ENCODE results near the gene CLDN4.
"Not testable (repeated sequence)": the region's sequence is repeated elsewhere in the genome, so short reads cannot be mapped to it uniquely, and the experiment has no call there.

CLDN4 gene

GRCh38 chr7:73832806-73833205, 2.0 kb downstream of the CLDN4 start:
- H3K9me3 ChIP-seq (ENCODE audit: control insufficient read depth, insufficient read depth, low read length): no peaks in the 10 kb centered on the region
- no peaks in the 10 kb centered on the region for H3K79me2 ChIP-seq (ENCODE audit: control insufficient read depth, low read length)
- no peaks in the 10 kb centered on the region for H3K36me3 ChIP-seq (ENCODE audit: control insufficient read depth, low read length)
- H3K9me2 ChIP-seq (replicated peaks; ENCODE audit: control insufficient read depth, low read length): no peaks in the 10 kb centered on the region
- no peak overlapping the region for H3K4me3 ChIP-seq (ENCODE audit: low read length)
- H3K4me2 ChIP-seq (ENCODE audit: low read length): no peak overlapping the region
- TF ChIP-seq CTCF (IDR thresholded peaks at IDR 0.05; ENCODE audit: low read depth, low read length, poor library complexity, severe bottlenecking) (no peak), EZH2phosphoT487 (IDR thresholded peaks at IDR 0.05; ENCODE audit: borderline replicate concordance, low read length) (no peak)
- H3K27me3 ChIP-seq (ENCODE audit: control insufficient read depth, low read length): no peaks in the 10 kb centered on the region
- H3K27ac ChIP-seq (ENCODE audit: low read depth, low read length): no peak overlapping the region
- no peaks in the 10 kb centered on the region for H4K20me1 ChIP-seq (ENCODE audit: control insufficient read depth, insufficient read depth, low read depth, low read length)
- H3F3A ChIP-seq (ENCODE audit: control insufficient read depth, insufficient read depth): no peaks in the 10 kb centered on the region
- H3K4me1 ChIP-seq (ENCODE audit: control insufficient read depth, low read length): peaks cover 13% of the 10 kb centered on the region

DNA sequence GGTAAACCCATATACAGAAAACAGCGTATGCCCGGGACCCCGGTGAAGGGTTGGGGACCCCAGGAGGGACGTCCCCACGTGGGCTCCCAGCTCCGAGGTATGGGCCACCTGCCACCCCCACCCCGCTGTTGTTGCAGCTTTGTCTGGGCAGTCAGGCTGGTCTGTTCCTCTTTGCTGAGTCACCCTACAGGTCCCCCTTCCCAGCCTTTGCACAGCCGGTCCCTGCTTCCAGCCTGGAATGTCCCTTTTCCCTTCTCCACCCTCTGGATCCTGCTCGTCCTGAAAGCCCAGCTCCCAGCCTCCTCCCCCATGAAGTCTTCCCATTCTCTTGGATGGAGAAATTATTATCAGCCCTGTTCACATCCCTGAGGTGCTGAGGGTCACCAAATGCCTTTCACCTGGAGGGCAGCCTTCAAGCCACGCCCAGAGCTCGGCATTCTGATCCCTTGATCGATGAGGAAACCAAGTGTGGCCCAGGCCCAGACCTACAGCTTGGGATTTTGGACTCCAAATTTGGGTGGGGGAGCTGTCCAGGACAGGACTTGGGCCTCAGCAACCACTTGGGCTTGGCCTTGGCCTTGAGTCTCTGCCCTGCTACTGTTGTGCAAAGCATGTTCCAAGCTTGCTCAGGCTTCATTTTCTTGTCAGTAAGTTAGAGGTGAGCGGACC, 2.6 kb downstream of the CLDN4 start:
- Histone ChIP-seq H3K9me3 (ENCODE audit: control insufficient read depth, insufficient read depth, low read length) (no peaks in the 10 kb centered on the region), H3F3A (ENCODE audit: control insufficient read depth, insufficient read depth) (no peaks in the 10 kb centered on the region), H3K4me2 (ENCODE audit: low read length) (no peak overlapping the region), H3K27ac (ENCODE audit: low read depth, low read length) (no peak overlapping the region), H3K79me2 (ENCODE audit: control insufficient read depth, low read length) (no peaks in the 10 kb centered on the region), H3K4me3 (ENCODE audit: low read length) (no peak overlapping the region), H3K27me3 (ENCODE audit: control insufficient read depth, low read length) (no peaks in the 10 kb centered on the region), H3K36me3 (ENCODE audit: control insufficient read depth, low read length) (no peaks in the 10 kb centered on the region), H3K9me2 (replicated peaks; ENCODE audit: control insufficient read depth, low read length) (no peaks in the 10 kb centered on the region), H3K4me1 (ENCODE audit: control insufficient read depth, low read length) (peaks cover 8% of the 10 kb centered on the region), H4K20me1 (ENCODE audit: control insufficient read depth, insufficient read depth, low read depth, low read length) (no peaks in the 10 kb centered on the region)
- no peak for TF ChIP-seq CTCF (IDR thresholded peaks at IDR 0.05; ENCODE audit: low read depth, low read length, poor library complexity, severe bottlenecking)
- no peak for TF ChIP-seq EZH2phosphoT487 (IDR thresholded peaks at IDR 0.05; ENCODE audit: borderline replicate concordance, low read length)

DNA sequence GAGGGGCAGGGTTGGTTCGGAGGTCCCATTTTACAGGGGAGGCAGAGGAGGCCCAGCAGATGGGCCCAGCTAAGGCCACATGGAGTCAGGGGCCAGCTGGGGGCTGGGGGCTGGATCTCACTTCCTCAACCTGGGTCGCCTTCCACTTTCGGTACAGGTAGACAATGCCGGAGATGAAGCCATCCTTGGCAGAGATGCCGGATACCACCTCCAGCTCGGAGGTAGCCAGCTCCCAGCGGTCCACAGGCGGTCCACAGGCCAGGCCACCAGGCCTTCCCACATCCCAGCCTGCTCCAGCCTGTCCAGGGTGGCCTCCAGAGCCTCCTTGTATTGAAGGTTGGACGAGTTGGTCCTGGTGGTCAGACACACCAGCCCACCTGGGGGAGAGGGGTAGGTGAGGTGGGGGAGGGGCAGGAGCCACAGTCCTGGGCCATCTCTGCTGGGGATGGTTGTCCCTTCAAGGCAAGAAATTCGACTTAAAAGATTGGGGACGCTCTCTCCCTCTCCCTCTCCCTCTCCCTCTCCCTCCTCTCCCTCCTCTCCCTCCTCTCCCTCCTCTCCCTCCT, 3.9 kb downstream of the CLDN4 start:
- Histone ChIP-seq H3F3A (ENCODE audit: control insufficient read depth, insufficient read depth) (no peaks in the 10 kb centered on the region), H3K4me2 (ENCODE audit: low read length) (no peak overlapping the region), H3K36me3 (ENCODE audit: control insufficient read depth, low read length) (no peaks in the 10 kb centered on the region), H3K27me3 (ENCODE audit: control insufficient read depth, low read length) (no peaks in the 10 kb centered on the region), H3K9me3 (ENCODE audit: control insufficient read depth, insufficient read depth, low read length) (no peaks in the 10 kb centered on the region), H3K4me3 (ENCODE audit: low read length) (no peak overlapping the region), H3K4me1 (ENCODE audit: control insufficient read depth, low read length) (no peaks in the 10 kb centered on the region), H3K27ac (ENCODE audit: low read depth, low read length) (no peak overlapping the region), H3K9me2 (replicated peaks; ENCODE audit: control insufficient read depth, low read length) (no peaks in the 10 kb centered on the region), H4K20me1 (ENCODE audit: control insufficient read depth, insufficient read depth, low read depth, low read length) (no peaks in the 10 kb centered on the region), H3K79me2 (ENCODE audit: control insufficient read depth, low read length) (no peaks in the 10 kb centered on the region)
- TF ChIP-seq CTCF (IDR thresholded peaks at IDR 0.05; ENCODE audit: low read depth, low read length, poor library complexity, severe bottlenecking): no peak
- no peak for TF ChIP-seq EZH2phosphoT487 (IDR thresholded peaks at IDR 0.05; ENCODE audit: borderline replicate concordance, low read length)

- not testable (repeated sequence) for H3K27me3 ChIP-seq (ENCODE audit: control insufficient read depth, low read length); H3F3A ChIP-seq (ENCODE audit: control insufficient read depth, insufficient read depth); H3K4me1 ChIP-seq (ENCODE audit: control insufficient read depth, low read length); H3K27ac ChIP-seq (ENCODE audit: low read depth, low read length); H4K20me1 ChIP-seq (ENCODE audit: control insufficient read depth, insufficient read depth, low read depth, low read length); H3K9me3 ChIP-seq (ENCODE audit: control insufficient read depth, insufficient read depth, low read length); H3K9me2 ChIP-seq (replicated peaks; ENCODE audit: control insufficient read depth, low read length); H3K4me2 ChIP-seq (ENCODE audit: low read length); H3K4me3 ChIP-seq (ENCODE audit: low read length); H3K79me2 ChIP-seq (ENCODE audit: control insufficient read depth, low read length); H3K36me3 ChIP-seq (ENCODE audit: control insufficient read depth, low read length)
Measured at GRCh38 chr7:73837167-73837566, 6.4 kb downstream of the CLDN4 start.

Measured in DOHH2 (cell line).